SJSA1 (cell line): ENCODE measurements around the gene ZFP92. TPM values are rescaled to one million over a fixed set of nuclear protein-coding genes. Genes with fewer than 3 reads are reported as not detected.
"Not testable (repeated sequence)": the region's sequence is repeated elsewhere in the genome, so short reads cannot be mapped to it uniquely, and the experiment has no call there.

Experiments
- DNase-seq, 2 experiments: peaks; one replicate each; pipeline ENCODE4 v3.0.0-alpha.2; 2015 to 2020; ENCODE audit warnings: low spot score in 2 of 2, low read depth in 1 of 2
- H3K27ac ChIP-seq: fragments of 250-450 bp; sonication (Bioruptor Pico); 2 replicates; pipeline ENCODE4 v1.5.1; 2020; ENCODE audit warnings: mild to moderate bottlenecking, moderate library complexity
- H3K27me3 ChIP-seq: fragments of 250-450 bp; sonication (Bioruptor Pico); replicated peaks from 2 replicates; pipeline ENCODE4 v1.5.1; 2020; ENCODE audit warnings: mild to moderate bottlenecking, moderate library complexity
- H3K36me3 ChIP-seq: fragments of 250-450 bp; sonication (Bioruptor Pico); 2 replicates; pipeline ENCODE4 v1.5.1; 2020; ENCODE audit warnings: mild to moderate bottlenecking
- H3K4me1 ChIP-seq: fragments of 250-450 bp; sonication (Bioruptor Pico); replicated peaks from 2 replicates; pipeline ENCODE4 v1.6.1; 2021; ENCODE audit warnings: mild to moderate bottlenecking
- H3K4me3 ChIP-seq: fragments of 250-450 bp; sonication (Bioruptor Pico); 2 replicates; pipeline ENCODE4 v1.5.1; 2020; ENCODE audit warnings: mild to moderate bottlenecking
- H3K9me3 ChIP-seq: fragments of 250-450 bp; sonication (Bioruptor Pico); replicated peaks from 2 replicates; pipeline ENCODE4 v1.5.1; 2020; ENCODE audit warnings: mild to moderate bottlenecking
- total RNA-seq: library from RNA; depleted of rRNA; stranded (reverse); fragments of >200 nt; shearing (Covaris generic); gene quantifications from 2 replicates; pipeline ENCODE4 v1.2.3, GENCODE V29; 2014

Gene ZFP92
- total RNA-seq, 1 experiment from 2014 or later = not detected

DNA sequence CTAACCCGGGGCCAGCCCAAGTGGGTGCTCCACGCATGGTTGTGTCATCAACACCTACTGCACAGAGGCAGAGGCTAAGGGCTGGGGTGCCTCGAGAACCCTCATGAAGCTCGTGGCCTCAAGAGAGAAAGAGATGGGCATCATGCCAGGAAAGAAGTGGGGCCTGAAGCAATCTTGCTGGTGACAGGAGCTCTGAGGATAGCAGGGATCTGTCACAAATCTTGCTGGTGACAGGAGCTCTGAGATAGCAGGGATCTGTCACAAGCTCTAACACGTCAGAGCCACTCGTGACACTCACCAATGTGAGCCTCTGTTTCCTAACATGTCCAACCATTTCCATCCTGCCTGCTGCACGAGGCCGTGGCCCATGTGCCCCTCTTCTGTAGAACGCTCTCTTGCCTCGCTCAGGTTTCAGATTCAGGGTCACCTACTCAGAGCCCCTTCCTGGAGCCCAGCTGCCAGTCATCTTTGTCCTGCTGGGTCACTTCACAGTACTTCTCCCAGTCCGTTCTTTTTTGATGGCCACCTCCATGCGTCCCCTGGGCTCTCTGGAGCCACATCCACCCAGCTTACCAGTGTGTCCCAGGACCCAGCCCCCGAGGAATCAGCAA is 31.2 kb upstream of the ZFP92 start:
- Histone ChIP-seq H3K4me3 (no peak overlapping the region), H3K27me3 (no peaks in the 10 kb centered on the region), H3K36me3 (no peaks in the 10 kb centered on the region), H3K4me1 (no peaks in the 10 kb centered on the region), H3K9me3 (no peaks in the 10 kb centered on the region), H3K27ac (no peak overlapping the region)
- DNase-seq = no peak

DNA sequence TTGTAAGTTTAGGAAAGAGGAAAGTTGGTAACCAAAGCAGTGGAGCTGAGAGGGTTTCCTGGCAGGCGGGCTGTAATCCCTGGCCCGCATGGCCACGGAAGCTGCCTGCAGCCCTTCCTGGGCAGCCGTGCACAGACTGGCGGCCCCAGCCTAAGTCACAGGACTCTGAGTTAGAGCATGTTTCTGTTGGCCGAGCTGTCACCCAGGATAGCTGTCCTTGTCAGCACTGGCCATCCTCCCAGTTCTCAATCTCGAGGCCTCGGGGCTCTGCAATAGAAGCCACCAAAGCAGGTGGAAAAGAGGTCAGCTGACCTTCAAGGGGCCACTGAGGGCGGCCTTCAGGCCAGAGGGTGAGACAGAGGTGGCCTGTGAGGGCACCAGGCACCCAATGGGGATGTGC is 30.6 kb upstream of the ZFP92 start:
- Histone ChIP-seq H3K27me3 (no peaks in the 10 kb centered on the region), H3K36me3 (no peaks in the 10 kb centered on the region), H3K4me3 (no peak overlapping the region), H3K9me3 (no peaks in the 10 kb centered on the region), H3K4me1 (no peaks in the 10 kb centered on the region), H3K27ac (no peak overlapping the region)
- DNase-seq = no peak

GRCh38 chrX:153381684-153382532 is 29.4 kb upstream of the ZFP92 start:
- no peaks in the 10 kb centered on the region for H3K27me3 ChIP-seq
- DNase-seq = no peak
- H3K27ac ChIP-seq = no peak overlapping the region
- no peaks in the 10 kb centered on the region for H3K36me3 ChIP-seq
- no peaks in the 10 kb centered on the region for H3K9me3 ChIP-seq
- H3K4me1 ChIP-seq = no peaks in the 10 kb centered on the region
- H3K4me3 ChIP-seq = no peak overlapping the region

DNA sequence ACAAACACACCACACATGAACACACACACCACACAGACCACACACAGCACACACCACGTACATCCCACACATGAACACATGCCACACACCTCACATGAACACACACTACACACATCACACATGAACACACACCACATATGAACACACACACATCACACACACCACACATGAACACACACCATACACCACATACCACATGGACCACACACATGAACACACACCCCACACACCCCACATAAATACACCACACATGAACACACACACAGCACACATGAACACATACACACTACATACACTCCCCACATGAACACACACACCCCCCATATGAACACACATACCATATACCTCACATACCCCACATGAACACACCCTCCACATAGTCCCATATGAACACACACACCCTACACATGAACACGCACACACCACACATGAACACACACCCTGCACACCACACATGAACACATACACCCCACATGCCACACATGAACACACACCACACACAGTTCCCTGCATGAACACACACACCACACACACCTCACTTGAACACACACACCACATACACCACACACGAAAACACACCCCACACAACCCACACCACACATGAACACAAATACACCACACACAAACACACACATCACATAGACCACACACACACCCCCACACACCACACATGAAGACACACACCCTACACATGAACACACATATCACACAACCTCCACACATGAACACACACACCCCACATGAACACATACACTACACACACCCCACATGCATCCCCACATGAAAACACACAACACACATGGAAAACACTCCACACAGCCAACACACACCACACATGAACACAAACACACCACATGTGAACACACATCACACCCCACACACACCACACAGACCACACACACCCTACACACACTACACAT is 28.4 kb upstream of the ZFP92 start:
- no peaks in the 10 kb centered on the region for H3K36me3 ChIP-seq
- no peak overlapping the region for H3K27ac ChIP-seq
- H3K4me3 ChIP-seq = no peak overlapping the region
- H3K4me1 ChIP-seq = no peaks in the 10 kb centered on the region
- H3K27me3 ChIP-seq = no peaks in the 10 kb centered on the region
- H3K9me3 ChIP-seq = no peaks in the 10 kb centered on the region
- no peak for DNase-seq

DNA sequence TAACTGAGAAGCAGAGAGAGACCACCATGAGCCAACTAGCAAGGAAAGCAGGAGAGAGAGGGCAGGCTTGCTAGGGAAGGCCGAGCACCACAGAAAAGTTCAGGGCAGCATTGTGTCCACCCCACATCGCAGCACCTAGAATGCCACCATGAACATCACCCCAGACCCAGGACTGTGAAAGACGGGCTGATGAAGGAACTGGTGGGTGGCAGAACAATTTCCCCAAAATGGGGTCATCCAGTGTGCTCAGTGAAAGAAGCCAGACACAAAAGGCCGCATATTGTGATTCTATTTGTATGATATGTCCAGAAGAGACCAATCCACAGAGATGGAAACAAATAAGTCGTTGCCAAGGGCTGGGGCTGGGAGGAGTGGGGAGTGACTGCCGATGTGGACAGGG is 26.9 kb upstream of the ZFP92 start:
- Histone ChIP-seq H3K27me3 (no peaks in the 10 kb centered on the region), H3K27ac (no peak overlapping the region), H3K4me1 (no peaks in the 10 kb centered on the region), H3K9me3 (no peaks in the 10 kb centered on the region), H3K4me3 (no peak overlapping the region), H3K36me3 (no peaks in the 10 kb centered on the region)
- no peak for DNase-seq

GRCh38 chrX:153384973-153385372 is 26.3 kb upstream of the ZFP92 start:
- H3K36me3 ChIP-seq, H3K27ac ChIP-seq, H3K4me1 ChIP-seq, H3K9me3 ChIP-seq, H3K27me3 ChIP-seq, H3K4me3 ChIP-seq, DNase-seq: not testable (repeated sequence)

DNA sequence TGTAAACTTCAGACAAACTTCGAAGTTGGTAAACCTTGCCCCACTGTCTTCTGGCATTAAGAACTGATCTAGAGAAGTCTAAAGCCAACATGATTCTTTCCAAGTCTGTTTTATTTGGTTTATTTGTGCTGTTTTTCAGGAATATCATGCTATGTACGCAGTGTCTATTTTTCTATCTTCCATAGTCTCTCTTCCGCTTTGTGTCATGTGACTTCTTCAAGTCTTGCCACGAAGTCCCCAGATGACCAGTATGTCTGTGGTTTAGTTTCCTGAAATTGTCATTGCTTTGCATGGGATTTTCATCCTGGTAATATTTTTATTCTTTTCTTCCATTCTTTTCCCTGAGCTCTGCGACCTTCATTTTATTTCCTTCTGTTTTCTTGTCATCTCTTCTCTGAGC is 25.2 kb upstream of the ZFP92 start:
- Histone ChIP-seq H3K27ac (no peak overlapping the region), H3K4me1 (no peaks in the 10 kb centered on the region), H3K36me3 (no peaks in the 10 kb centered on the region), H3K9me3 (no peaks in the 10 kb centered on the region), H3K27me3 (no peaks in the 10 kb centered on the region), H3K4me3 (no peak overlapping the region)
- DNase-seq = no peak

DNA sequence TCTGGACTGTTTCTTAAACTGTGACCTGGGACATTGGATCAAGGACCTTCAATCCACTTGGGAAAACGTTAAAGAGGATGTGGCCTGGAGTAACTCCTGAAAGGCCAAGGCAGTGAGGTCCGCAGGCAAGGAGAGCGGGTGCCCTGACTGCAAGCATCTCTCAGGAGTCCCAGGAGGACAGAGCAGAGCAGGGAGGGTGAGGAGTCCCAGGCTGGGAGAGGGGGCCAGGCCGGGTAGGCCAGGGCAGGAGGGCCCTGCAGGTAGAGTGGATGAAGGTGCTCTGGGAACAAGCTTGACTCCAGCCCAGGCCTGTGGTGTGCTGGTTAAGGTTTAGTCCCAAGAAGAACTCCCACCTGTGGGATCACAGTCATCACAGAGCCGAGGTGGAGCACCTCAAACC is 23.9 kb upstream of the ZFP92 start:
- Histone ChIP-seq H3K4me3 (no peak overlapping the region), H3K4me1 (no peaks in the 10 kb centered on the region), H3K9me3 (no peaks in the 10 kb centered on the region), H3K27me3 (no peaks in the 10 kb centered on the region), H3K27ac (no peak overlapping the region), H3K36me3 (no peaks in the 10 kb centered on the region)
- DNase-seq = no peak

DNA sequence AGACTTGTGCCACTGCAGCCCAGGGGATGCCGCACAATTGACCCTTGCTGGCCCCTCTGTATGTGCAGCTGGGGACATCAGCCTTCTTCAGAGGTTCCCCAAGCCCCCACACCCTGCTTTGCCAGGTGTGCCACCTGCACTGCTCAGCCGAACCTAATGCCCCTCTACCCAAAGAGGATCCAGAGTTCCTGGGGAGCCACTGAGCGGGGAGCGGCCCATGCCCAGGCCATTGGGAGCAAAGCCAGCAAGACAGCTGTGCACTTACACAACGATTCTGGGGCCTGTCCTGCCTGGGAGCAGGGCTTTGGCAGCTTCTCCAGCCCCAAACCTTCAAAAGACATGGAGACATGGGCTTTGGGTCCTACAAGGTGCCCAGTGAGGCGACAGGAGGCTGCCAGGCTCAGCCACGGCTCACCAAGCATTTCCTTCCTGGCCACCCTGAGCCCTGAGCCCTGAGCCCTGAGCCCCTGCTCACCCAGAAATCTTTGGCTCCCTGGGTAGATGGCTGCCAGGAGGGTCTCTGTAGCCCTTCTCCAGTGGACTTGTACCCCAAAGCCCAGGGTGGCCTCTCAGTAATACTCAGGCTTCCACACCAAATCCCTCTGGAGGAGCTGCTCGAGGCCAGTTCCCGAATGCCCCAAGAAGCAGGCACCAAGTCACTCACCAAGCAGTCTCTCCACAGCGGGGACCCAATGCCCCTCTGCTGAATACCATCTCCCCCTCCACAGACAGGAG is 23.1 kb upstream of the ZFP92 start:
- H3K4me3 ChIP-seq = no peak overlapping the region
- no peak for DNase-seq
- no peaks in the 10 kb centered on the region for H3K9me3 ChIP-seq
- no peaks in the 10 kb centered on the region for H3K36me3 ChIP-seq
- H3K27me3 ChIP-seq = no peaks in the 10 kb centered on the region
- no peaks in the 10 kb centered on the region for H3K4me1 ChIP-seq
- no peak overlapping the region for H3K27ac ChIP-seq

GRCh38 chrX:153388722-153389459 is 22.4 kb upstream of the ZFP92 start:
- H3K4me3 ChIP-seq = no peak overlapping the region

DNA sequence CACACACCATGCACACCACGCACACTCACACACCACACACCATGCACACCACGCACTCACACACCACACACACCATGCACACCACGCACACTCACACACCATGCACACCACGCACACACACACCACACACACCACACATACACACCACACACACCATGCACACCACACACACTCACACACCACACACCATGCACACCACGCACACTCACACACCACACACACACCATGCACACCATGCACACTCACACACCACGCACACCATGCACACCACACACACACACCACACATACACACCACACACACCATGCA is 21.9 kb upstream of the ZFP92 start:
- not testable (repeated sequence) for H3K9me3 ChIP-seq, H3K27me3 ChIP-seq, H3K4me1 ChIP-seq, H3K36me3 ChIP-seq, H3K27ac ChIP-seq, DNase-seq, H3K4me3 ChIP-seq

More at GRCh38 chrX:153388722-153389459, 22.4 kb upstream of the ZFP92 start:
- no peak for DNase-seq
- Histone ChIP-seq H3K9me3 (no peaks in the 10 kb centered on the region), H3K27ac (no peak overlapping the region), H3K4me1 (no peaks in the 10 kb centered on the region), H3K27me3 (no peaks in the 10 kb centered on the region), H3K36me3 (no peaks in the 10 kb centered on the region)

- no peak for DNase-seq
- H3K9me3 ChIP-seq = no peaks in the 10 kb centered on the region
- no peaks in the 10 kb centered on the region for H3K27me3 ChIP-seq
- H3K27ac ChIP-seq = no peak overlapping the region
- H3K36me3 ChIP-seq = no peaks in the 10 kb centered on the region
- H3K4me3 ChIP-seq = no peak overlapping the region
- no peaks in the 10 kb centered on the region for H3K4me1 ChIP-seq
Observed at GRCh38 chrX:153392642-153393321, 18.5 kb upstream of the ZFP92 start.

- DNase-seq = no peak
- Histone ChIP-seq H3K27ac (no peak overlapping the region), H3K36me3 (no peaks in the 10 kb centered on the region), H3K4me3 (no peak overlapping the region), H3K9me3 (no peaks in the 10 kb centered on the region), H3K4me1 (no peaks in the 10 kb centered on the region), H3K27me3 (no peaks in the 10 kb centered on the region)
Observed at GRCh38 chrX:153394612-153395011, 16.7 kb upstream of the ZFP92 start.
